ENCODE measurements around the gene LDLRAD1.

GRCh38 chr1:54018635-54019034, 649 bp upstream of the LDLRAD1 start:
- no peak for TF ChIP-seq CTCF (IDR thresholded peaks at IDR 0.05)
- TF ChIP-seq POLR2A (IDR thresholded peaks at IDR 0.05) = no peak
